Right lobe of liver (tissue), 4 donors: ENCODE measurements around the gene MT1A.
"Not testable (repeated sequence)": the region's sequence is repeated elsewhere in the genome, so short reads cannot be mapped to it uniquely, and the experiment has no call there.

Experiments used
- POLR2A ChIP-seq: fragments of 450-650 bp; IDR thresholded peaks from one replicate; pipeline ENCODE4 v1.6.1; 2017; ENCODE audit warnings: antibody characterized with exemption, mild to moderate bottlenecking
- TF ChIP-seq, protein P1 (sequence below), 4 donors: fragments of 200-600 bp in 3 of 4; fragments of 450-650 bp in 1 of 4; IDR thresholded peaks; one replicate each; pipeline versions ENCODE4 v1.5.1 to v1.8.0; 2016 to 2022; ENCODE audit warnings: antibody characterized with exemption in 4 of 4, mild to moderate bottlenecking in 2 of 4
- donor health status: DM: no; HTN: no; CAD: no.
- donor health status: DM: no; HTN: no; CAD: no.
- donor health status: DM: no; HTN: yes; CAD: no.

- TF ChIP-seq POLR2A = not testable (repeated sequence)
- TF ChIP-seq, protein P1, sequence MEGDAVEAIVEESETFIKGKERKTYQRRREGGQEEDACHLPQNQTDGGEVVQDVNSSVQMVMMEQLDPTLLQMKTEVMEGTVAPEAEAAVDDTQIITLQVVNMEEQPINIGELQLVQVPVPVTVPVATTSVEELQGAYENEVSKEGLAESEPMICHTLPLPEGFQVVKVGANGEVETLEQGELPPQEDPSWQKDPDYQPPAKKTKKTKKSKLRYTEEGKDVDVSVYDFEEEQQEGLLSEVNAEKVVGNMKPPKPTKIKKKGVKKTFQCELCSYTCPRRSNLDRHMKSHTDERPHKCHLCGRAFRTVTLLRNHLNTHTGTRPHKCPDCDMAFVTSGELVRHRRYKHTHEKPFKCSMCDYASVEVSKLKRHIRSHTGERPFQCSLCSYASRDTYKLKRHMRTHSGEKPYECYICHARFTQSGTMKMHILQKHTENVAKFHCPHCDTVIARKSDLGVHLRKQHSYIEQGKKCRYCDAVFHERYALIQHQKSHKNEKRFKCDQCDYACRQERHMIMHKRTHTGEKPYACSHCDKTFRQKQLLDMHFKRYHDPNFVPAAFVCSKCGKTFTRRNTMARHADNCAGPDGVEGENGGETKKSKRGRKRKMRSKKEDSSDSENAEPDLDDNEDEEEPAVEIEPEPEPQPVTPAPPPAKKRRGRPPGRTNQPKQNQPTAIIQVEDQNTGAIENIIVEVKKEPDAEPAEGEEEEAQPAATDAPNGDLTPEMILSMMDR (IDR thresholded peaks at IDR 0.05) = not testable (repeated sequence)
These were observed 36.1 kb downstream of the MT1A start for GRCh38 chr16:56674570-56674969.
